HepG2 (cell line): ENCODE data around the gene B4GALT3. TPM values are rescaled to one million over a fixed set of nuclear protein-coding genes. Genes with fewer than 3 reads are reported as not detected.

Experiments used
- ATAC-seq: fragments of 200-7000 bp; cut with Tn5 transposase; 3 replicates; pipeline ENCODE4 v1.9.1; 2020; ENCODE audit warnings: mild to moderate bottlenecking, moderate library complexity
- BruUV-seq: library from RNA; stranded (reverse); fragments of 400-500 nt; replicated peaks from 2 replicates; lab custom pipeline; 2021; lab: Mats Ljungman, UMichigan
- CTCF ChIA-PET: fragments of 300-600 bp; formaldehyde crosslinking; extraction: SDS; loops from one replicate; lab custom pipeline; 2021; ENCODE audit warnings: low total read pairs, inconsistent platforms, low intra/inter-chr PET ratio; lab: Yijun Ruan, JAX
- POLR2A ChIA-PET: fragments of 350-600 bp; sonication (Branson Sonifier 250); formaldehyde crosslinking; loops from one replicate; lab custom pipeline; 2020; ENCODE audit warnings: antibody characterized with exemption, inconsistent platforms; lab: Yijun Ruan, JAX
- DNase-seq: peaks from one replicate; pipeline ENCODE4 v3.0.0-alpha.2; 2015; ENCODE audit warnings: low spot score
- FAIRE-seq: peaks from 3 replicates; lab custom pipeline; 2011; peaks lifted over from hg19 to GRCh38; lab: Jason Lieb, UNC
- H2AFZ ChIP-seq: one replicate; pipeline ENCODE4 v1.6.1; 2011; ENCODE audit warnings: low read length, inconsistent platforms
- H3K27ac ChIP-seq: fragments of 300-600 bp; 3 replicates; pipeline ENCODE4 v1.8.0; 2011; ENCODE audit warnings: mixed run types, mild to moderate bottlenecking, mixed read lengths, low read length, inconsistent platforms; ENCODE audit not compliant: insufficient read depth; ENCODE audit errors: extremely low read length
- H3K27me3 ChIP-seq, 2 experiments: fragments of 200-600 bp in 1 of 2; 2 replicates in 1 of 2; 3 replicates in 1 of 2; pipeline versions ENCODE4 v1.6.0 to v1.8.0; 2011; ENCODE audit warnings: low read length in 2 of 2, mild to moderate bottlenecking in 2 of 2, moderate library complexity in 2 of 2, inconsistent platforms in 1 of 2; ENCODE audit not compliant: insufficient read depth in 2 of 2, control insufficient read depth in 1 of 2
- H3K36me3 ChIP-seq, 2 experiments: fragments of 200-600 bp in 1 of 2; replicated peaks in 1 of 2; 2 replicates in 1 of 2; 3 replicates in 1 of 2; pipeline versions ENCODE4 v1.5.1 to v1.8.0; 2011; ENCODE audit warnings: low read length in 2 of 2, inconsistent platforms in 1 of 2; ENCODE audit not compliant: insufficient read depth in 2 of 2, control insufficient read depth in 1 of 2
- H3K4me1 ChIP-seq: 2 replicates; pipeline ENCODE4 v1.5.1; 2012; ENCODE audit warnings: low read length, inconsistent platforms; ENCODE audit not compliant: insufficient read depth
- H3K4me2 ChIP-seq: 2 replicates; pipeline ENCODE4 v1.6.0; 2011; ENCODE audit warnings: low read depth, low read length, inconsistent platforms
- H3K4me3 ChIP-seq, 3 experiments: fragments of 200-600 bp in 1 of 3; sonication (generic), shearing (Covaris generic) in 1 of 3; replicated peaks in 1 of 3; 2 replicates each; pipeline ENCODE4 v1.5.1; 2011 to 2016; ENCODE audit warnings: low read length in 3 of 3, inconsistent platforms in 2 of 3, low read depth in 2 of 3, mild to moderate bottlenecking in 2 of 3, control low read depth in 1 of 3, mixed read lengths in 1 of 3; ENCODE audit not compliant: insufficient read depth in 1 of 3
- H3K79me2 ChIP-seq: one replicate; pipeline ENCODE4 v1.6.1; 2011; ENCODE audit warnings: low read length, inconsistent platforms; ENCODE audit not compliant: insufficient read depth
- H3K9ac ChIP-seq: 2 replicates; pipeline ENCODE4 v1.6.0; 2011; ENCODE audit warnings: mild to moderate bottlenecking, low read depth, low read length, inconsistent platforms; ENCODE audit not compliant: insufficient read depth
- H3K9me3 ChIP-seq: 2 replicates; pipeline ENCODE4 v1.5.1; 2012; ENCODE audit warnings: mild to moderate bottlenecking, low read length
- H4K20me1 ChIP-seq: 2 replicates; pipeline ENCODE4 v1.6.0; 2011; ENCODE audit warnings: inconsistent platforms, mild to moderate bottlenecking, low read length, moderate library complexity; ENCODE audit not compliant: insufficient read depth
- CENPBD1 ChIP-seq: sonication (generic); formaldehyde crosslinking; IDR thresholded peaks from 2 replicates; pipeline ENCODE4 v1.8.0; 2022; ENCODE audit warnings: missing genetic modification reagents, low read depth, mild to moderate bottlenecking, borderline replicate concordance
- ESRRA ChIP-seq: sonication (generic); formaldehyde crosslinking; IDR thresholded peaks from 2 replicates; pipeline ENCODE4 v1.5.1; 2020; ENCODE audit warnings: mild to moderate bottlenecking, low read depth, missing genetic modification reagents
- HNRNPK ChIP-seq: fragments of 200-400 bp; formaldehyde crosslinking; IDR thresholded peaks from 2 replicates; pipeline ENCODE4 v1.6.1; 2018; ENCODE audit warnings: low read length, low read depth, moderate library complexity, mild to moderate bottlenecking; ENCODE audit not compliant: poor library complexity, severe bottlenecking
- MTERF4 ChIP-seq: sonication (generic); formaldehyde crosslinking; IDR thresholded peaks from 2 replicates; pipeline ENCODE4 v1.8.0; 2023; ENCODE audit warnings: mild to moderate bottlenecking, missing genetic modification reagents
- PAWR ChIP-seq: sonication (generic); formaldehyde crosslinking; IDR thresholded peaks from 2 replicates; pipeline ENCODE4 v1.4.0; 2020; ENCODE audit warnings: missing genetic modification reagents, mild to moderate bottlenecking, borderline replicate concordance
- SATB2 ChIP-seq: sonication (generic); formaldehyde crosslinking; IDR thresholded peaks from 2 replicates; pipeline ENCODE4 v1.5.0; 2020; ENCODE audit warnings: missing genetic modification reagents
- SIX4 ChIP-seq: sonication (generic); formaldehyde crosslinking; IDR thresholded peaks from 2 replicates; pipeline ENCODE4 v1.4.0; 2020; ENCODE audit warnings: missing genetic modification reagents
- SMYD3 ChIP-seq: sonication (generic); formaldehyde crosslinking; IDR thresholded peaks from 2 replicates; pipeline ENCODE4 v1.8.1; 2023; ENCODE audit warnings: mild to moderate bottlenecking, missing genetic modification reagents
- TCF7 ChIP-seq: sonication (generic); IDR thresholded peaks from 2 replicates; pipeline ENCODE4 v1.6.1; 2016; ENCODE audit warnings: antibody characterized with exemption, low read depth
- ZBTB34 ChIP-seq: sonication (generic); formaldehyde crosslinking; IDR thresholded peaks from 2 replicates; pipeline ENCODE4 v1.8.0; 2022; ENCODE audit warnings: mild to moderate bottlenecking, missing genetic modification reagents
- ZNF224 ChIP-seq: sonication (generic); formaldehyde crosslinking; IDR thresholded peaks from 2 replicates; pipeline ENCODE4 v1.5.0; 2020; ENCODE audit warnings: mild to moderate bottlenecking, missing genetic modification reagents
- ZNF446 ChIP-seq: sonication (generic); formaldehyde crosslinking; IDR thresholded peaks from 2 replicates; pipeline ENCODE4 v1.5.0; 2020; ENCODE audit warnings: mild to moderate bottlenecking, missing genetic modification reagents
- ZNF460 ChIP-seq: sonication (generic); formaldehyde crosslinking; IDR thresholded peaks from 2 replicates; pipeline ENCODE4 v1.5.1; 2020; ENCODE audit warnings: missing genetic modification reagents, mild to moderate bottlenecking, borderline replicate concordance
- WGBS: methylation state at CpG from one replicate; pipeline ENCODE4 v1.1.6; 2017; ENCODE audit warnings: low lambda C conversion rate; 5-methylcytosine and 5-hydroxymethylcytosine counted together
- in situ Hi-C: cut with HindIII; loops from 2 replicates; pipeline ENCODE4 v1.10.0; 2017; ENCODE audit warnings: low pct_unique_long_range_greater_than_20kb; ENCODE audit not compliant: extremely low pct_ligation_motif_present
- intact Hi-C: fragments of 100-400 bp; cut with micrococcal nuclease; formaldehyde crosslinking; loops from one replicate; pipeline ENCODE4 v1.10.0; 2022; ENCODE audit not compliant: unreplicated experiment
- polyA plus RNA-seq, 8 experiments: library from polyadenylated mRNA; depleted of rRNA in 3 of 8; stranded (reverse) in 7 of 8; unstranded in 1 of 8; fragments of >200 nt; fragmentation: Illumina TruSeq in 4 of 8; extraction: Trizol in 4 of 8; gene quantifications; 2 replicates each; pipeline versions ENCODE4 v1.2.1 to v1.2.3, GENCODE V29; 2011 to 2016; ENCODE audit warnings: low read depth in 4 of 8, missing spikeins in 1 of 8, mixed read lengths in 1 of 8; ENCODE audit not compliant: insufficient read depth in 1 of 8
- total RNA-seq, 5 experiments: library from RNA; depleted of rRNA; stranded (reverse); fragments of >200 nt; fragmentation: Illumina TruSeq; extraction: Trizol; gene quantifications; 2 replicates each; pipeline ENCODE4 v1.2.3, GENCODE V29; 2016; ENCODE audit warnings: low read depth in 1 of 5
- TF ChIP-seq, protein P1 (sequence below): sonication (generic); formaldehyde crosslinking; IDR thresholded peaks from 2 replicates; pipeline ENCODE4 v1.5.0; 2020; ENCODE audit warnings: mild to moderate bottlenecking, missing genetic modification reagents

B4GALT3 gene
- total and polyA plus RNA-seq, 2 of the 13 experiments (the other 11 are each of a cell fraction or from before 2014, with no cell fraction given): 35.6 to 40.4 TPM

DNA sequence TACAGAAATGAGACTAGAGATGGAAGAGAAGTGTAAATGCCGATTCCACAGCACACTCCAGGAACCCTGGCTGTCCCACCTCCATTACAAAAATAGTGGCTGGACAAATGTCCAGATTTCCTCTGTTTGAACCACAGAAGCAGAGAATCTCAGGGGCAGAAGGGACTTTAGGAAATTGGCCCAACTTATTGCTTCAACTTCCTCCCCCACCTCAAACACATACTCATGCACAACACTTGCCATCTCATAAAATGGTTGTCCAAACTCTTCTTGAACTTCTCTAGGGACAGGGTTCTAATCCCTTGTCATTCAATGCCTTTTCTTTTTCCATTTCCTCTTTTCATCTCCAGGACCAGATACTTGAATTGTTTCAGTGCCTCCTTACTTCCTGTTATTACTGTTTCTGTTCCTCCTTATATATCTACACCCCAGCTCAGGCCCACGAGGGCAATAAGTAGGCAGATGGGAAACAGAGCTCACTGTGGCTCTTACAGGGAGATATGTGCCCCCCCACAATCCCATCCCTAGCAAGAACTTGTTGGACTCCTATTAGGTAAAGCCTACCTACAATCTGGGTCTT is 8.5 kb upstream of the B4GALT3 start:
- 2% methylated on average over 2 of the region's 2 CpGs for WGBS
- Histone ChIP-seq H2AFZ (no peak overlapping the region), H3K4me3 (no peak overlapping the region), H3K4me1 (peaks cover 9% of the 10 kb centered on the region), H3K27ac (no peak overlapping the region), H3K27me3 (no peaks in the 10 kb centered on the region), H4K20me1 (no peaks in the 10 kb centered on the region), H3K36me3 (no peaks in the 10 kb centered on the region), H3K9me3 (no peaks in the 10 kb centered on the region), H3K79me2 (no peaks in the 10 kb centered on the region), H3K9ac (no peak overlapping the region), H3K4me2 (no peak overlapping the region)
- ChIA-PET CTCF (no interaction called here), POLR2A (interaction anchor here (1.0 kb wide), 1 partner anchor 9 kb away, joined by 4 read pairs; no protein-coding TSS in a partner anchor)
- FAIRE-seq (no peak), ATAC-seq (no peak), DNase-seq (no peak)
- TF ChIP-seq PAWR (CRISPR knock-in tag) (no peak), ZNF446 (CRISPR knock-in tag) (no peak), TCF7 (no peak), SMYD3 (no peak)
- in situ Hi-C loops (no loop called here), intact Hi-C loops (no loop called here)
- no TSS peak for BruUV-seq

GRCh38 chr1:161185282-161185682 is 8.0 kb upstream of the B4GALT3 start:
- no peak for DNase-seq
- WGBS: 22% methylated on average over 3 of the region's 3 CpGs
- FAIRE-seq: no peak
- no peak overlapping the region for H3K4me2 ChIP-seq
- H3K4me3 ChIP-seq: no peak overlapping the region
- H3K36me3 ChIP-seq: no peaks in the 10 kb centered on the region
- H3K9me3 ChIP-seq: no peaks in the 10 kb centered on the region
- no peaks in the 10 kb centered on the region for H3K27me3 ChIP-seq
- H2AFZ ChIP-seq: no peak overlapping the region
- in situ Hi-C loops (no loop called here), intact Hi-C loops (no loop called here)
- no peaks in the 10 kb centered on the region for H3K79me2 ChIP-seq
- H3K9ac ChIP-seq: no peak overlapping the region
- H3K27ac ChIP-seq: no peak overlapping the region
- no peaks in the 10 kb centered on the region for H4K20me1 ChIP-seq
- POLR2A ChIA-PET: interaction anchor here (1.0 kb wide), 1 partner anchor 9 kb away, joined by 4 read pairs; no protein-coding TSS in a partner anchor
- ATAC-seq: no peak
- CTCF ChIA-PET: no interaction called here
- H3K4me1 ChIP-seq: peaks cover 9% of the 10 kb centered on the region
- no TSS peak for BruUV-seq
- TF ChIP-seq HNRNPK (no peak), MTERF4 (CRISPR knock-in tag) (no peak), ESRRA (CRISPR knock-in tag) (no peak), SIX4 (no peak), ZBTB34 (CRISPR knock-in tag) (no peak), CENPBD1 (CRISPR knock-in tag) (no peak), ZNF460 (CRISPR knock-in tag) (no peak), SATB2 (CRISPR knock-in tag) (no peak), ZNF224 (CRISPR knock-in tag) (no peak)
- TF ChIP-seq, protein P1, sequence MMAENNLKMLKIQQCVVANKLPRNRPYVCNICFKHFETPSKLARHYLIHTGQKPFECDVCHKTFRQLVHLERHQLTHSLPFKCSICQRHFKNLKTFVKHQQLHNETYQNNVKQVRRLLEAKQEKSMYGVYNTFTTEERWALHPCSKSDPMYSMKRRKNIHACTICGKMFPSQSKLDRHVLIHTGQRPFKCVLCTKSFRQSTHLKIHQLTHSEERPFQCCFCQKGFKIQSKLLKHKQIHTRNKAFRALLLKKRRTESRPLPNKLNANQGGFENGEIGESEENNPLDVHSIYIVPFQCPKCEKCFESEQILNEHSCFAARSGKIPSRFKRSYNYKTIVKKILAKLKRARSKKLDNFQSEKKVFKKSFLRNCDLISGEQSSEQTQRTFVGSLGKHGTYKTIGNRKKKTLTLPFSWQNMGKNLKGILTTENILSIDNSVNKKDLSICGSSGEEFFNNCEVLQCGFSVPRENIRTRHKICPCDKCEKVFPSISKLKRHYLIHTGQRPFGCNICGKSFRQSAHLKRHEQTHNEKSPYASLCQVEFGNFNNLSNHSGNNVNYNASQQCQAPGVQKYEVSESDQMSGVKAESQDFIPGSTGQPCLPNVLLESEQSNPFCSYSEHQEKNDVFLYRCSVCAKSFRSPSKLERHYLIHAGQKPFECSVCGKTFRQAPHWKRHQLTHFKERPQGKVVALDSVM: no peak
